ENCODE measurements around the gene MRO.
"Not testable (repeated sequence)": the region's sequence is repeated elsewhere in the genome, so short reads cannot be mapped to it uniquely, and the experiment has no call there.

Gene MRO

GRCh38 chr18:50839341-50839740 lies 19.5 kb upstream of the MRO start:
- no peak overlapping the region for H3K27ac ChIP-seq
- no peak for DNase-seq (ENCODE audit: low read depth, low spot score)

GRCh38 chr18:50836521-50836957 lies 16.7 kb upstream of the MRO start:
- DNase-seq (ENCODE audit: low read depth, low spot score): peak; percentile 89
- no peak overlapping the region for H3K27ac ChIP-seq

- H3K27ac ChIP-seq; DNase-seq (ENCODE audit: low read depth, low spot score): not testable (repeated sequence)
Observed at GRCh38 chr18:50833496-50833895, 13.7 kb upstream of the MRO start.

DNA sequence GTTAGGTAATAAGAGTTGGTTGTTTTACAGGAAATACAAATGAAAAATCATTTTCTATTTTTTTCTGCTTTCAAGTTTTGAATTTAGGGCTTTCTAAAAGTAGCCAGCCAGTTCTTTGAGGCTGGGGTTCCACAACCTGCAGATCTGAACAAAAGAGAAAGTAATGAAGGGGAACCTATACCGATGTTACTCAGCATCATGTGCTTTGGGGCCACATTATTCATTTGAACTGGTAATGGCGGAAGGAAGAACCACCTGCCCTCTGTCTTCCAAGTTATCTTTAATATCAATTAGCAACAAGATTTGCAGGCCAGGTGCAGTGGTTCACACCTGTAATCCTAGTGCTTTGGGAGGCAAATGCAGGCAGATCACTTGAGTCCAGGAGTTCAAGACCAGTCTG lies 12.9 kb upstream of the MRO start:
- DNase-seq (ENCODE audit: low read depth, low spot score): no peak
- no peak overlapping the region for H3K27ac ChIP-seq

DNA sequence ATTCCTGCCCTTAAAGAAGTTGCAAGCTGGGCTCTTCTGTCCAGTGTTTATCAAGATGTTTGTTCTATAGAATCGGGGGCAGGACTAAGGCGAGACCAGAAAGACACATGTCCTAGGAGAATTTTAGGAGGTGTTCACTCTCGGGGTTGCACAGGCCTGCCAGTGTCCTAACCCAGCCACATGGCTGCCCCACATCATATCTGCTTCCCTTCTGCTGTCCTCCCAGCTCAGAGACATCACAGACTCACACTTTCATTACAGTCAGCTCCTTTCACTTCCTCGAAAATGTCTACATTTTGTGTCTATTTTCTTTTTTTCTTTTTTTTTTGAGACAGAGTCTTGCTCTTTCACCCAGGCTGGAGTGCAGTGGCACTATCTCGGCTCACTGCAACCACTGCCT lies 10.7 kb upstream of the MRO start:
- no peak for DNase-seq (ENCODE audit: low read depth, low spot score)
- H3K27ac ChIP-seq: no peak overlapping the region

DNA sequence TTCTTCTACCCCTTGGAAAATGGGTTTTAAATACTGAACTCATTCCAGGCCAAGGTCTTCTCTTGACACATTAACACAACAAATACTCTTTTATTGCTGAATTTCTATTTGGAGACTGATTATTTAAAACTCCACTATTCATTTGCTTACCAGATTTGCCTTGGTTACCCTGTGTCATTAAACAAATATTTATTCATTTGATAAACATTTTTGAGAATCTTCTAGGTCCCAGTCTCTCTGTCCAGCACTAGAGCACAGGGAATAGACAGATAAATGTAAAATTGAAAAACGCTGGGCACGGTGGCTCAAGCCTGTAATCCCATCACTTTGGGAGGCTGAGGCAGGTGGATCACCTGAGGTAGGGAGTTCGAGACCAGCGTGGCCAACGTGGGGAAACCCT lies 9.8 kb upstream of the MRO start:
- no peak overlapping the region for H3K27ac ChIP-seq
- no peak for DNase-seq (ENCODE audit: low read depth, low spot score)

DNA sequence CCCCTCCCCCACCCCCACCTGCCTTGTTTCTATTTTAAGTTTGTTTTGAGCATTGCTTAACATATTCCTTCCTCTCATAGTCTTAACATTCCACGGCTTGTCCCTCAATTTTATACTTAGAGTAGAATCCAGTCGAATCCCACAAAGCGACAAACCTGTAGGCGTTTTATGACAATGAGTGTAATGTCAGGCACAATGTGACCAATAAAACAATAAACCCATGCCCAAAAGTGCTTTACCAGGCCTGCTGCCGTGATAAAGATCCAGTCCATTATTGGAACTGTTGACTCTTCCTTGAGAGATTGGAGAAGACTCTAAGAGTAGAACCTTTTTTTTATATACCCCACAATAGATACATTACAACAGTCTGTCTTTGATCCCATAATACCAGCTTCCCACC lies 6.2 kb upstream of the MRO start:
- no peak for DNase-seq (ENCODE audit: low read depth, low spot score)
- H3K27ac ChIP-seq: no peak overlapping the region

- H3K27ac ChIP-seq: no peak overlapping the region
- DNase-seq (ENCODE audit: low read depth, low spot score): no peak
Observed at GRCh38 chr18:50825621-50826020, 5.8 kb upstream of the MRO start.

GRCh38 chr18:50822756-50823155 lies 2.9 kb upstream of the MRO start:
- H3K27ac ChIP-seq: no peak overlapping the region

DNA sequence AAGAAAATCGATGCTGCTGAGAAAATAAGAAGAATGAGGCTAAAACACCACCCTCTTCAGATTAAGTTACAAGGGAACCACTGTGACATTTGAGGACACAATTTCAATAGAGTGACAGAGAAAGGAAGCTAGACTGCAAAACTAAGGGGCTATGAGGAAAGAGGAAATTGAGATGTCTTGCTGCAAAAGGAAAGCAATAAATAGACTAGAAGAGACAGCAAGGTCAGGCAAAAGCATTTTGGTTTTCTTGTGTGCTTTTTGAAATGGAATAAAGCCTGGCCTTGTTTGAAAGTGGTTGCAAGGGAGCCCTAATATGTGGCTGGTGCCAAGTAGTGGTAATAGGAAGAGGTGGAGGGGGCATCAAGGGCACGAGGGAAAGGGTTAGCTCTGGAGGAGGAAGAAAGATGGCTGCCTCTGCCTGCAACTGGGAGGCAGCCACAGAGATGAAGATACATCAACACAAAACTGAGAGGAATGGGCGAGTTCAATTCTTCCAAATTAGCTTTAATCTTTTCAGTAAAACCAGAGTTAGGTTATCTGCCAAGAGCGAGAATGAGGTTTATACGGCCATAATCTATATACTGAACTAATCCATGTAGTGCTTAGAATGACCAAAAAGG lies 1.2 kb upstream of the MRO start:
- H3K27ac ChIP-seq: no peak overlapping the region
- no peak for DNase-seq (ENCODE audit: low read depth, low spot score)

More at GRCh38 chr18:50822756-50823155, 2.9 kb upstream of the MRO start:
- DNase-seq (ENCODE audit: low read depth, low spot score): no peak

GRCh38 chr18:50819027-50819727 lies 639 bp downstream of the MRO start:
- no peak overlapping the region for H3K27ac ChIP-seq

GRCh38 chr18:50816419-50817166 lies 3.2 kb downstream of the MRO start:
- no peak overlapping the region for H3K27ac ChIP-seq
- DNase-seq (ENCODE audit: low read depth, low spot score): no peak

More at GRCh38 chr18:50819027-50819727, 639 bp downstream of the MRO start:
- DNase-seq (ENCODE audit: low read depth, low spot score): no peak

GRCh38 chr18:50814395-50814794 lies 5.4 kb downstream of the MRO start:
- H3K27ac ChIP-seq: no peak overlapping the region
- no peak for DNase-seq (ENCODE audit: low read depth, low spot score)

DNA sequence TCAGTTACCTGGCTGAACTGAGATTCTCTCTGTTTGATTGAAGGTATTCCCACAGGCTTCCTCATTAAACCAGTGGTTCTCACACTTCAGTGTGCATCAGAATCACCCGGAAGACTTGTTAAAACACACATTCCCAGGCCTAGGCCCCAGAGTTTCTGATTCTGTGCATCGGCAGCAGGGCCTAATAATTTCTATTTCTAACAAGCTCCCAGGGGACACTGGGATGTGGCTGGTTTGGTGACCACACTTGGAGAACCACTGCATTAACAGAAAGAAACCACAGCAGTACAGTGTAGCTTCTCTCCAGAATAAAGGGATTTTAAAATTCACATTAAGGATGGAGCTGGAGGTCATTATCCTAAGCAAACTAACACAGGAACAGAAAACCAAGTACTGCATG lies 6.5 kb downstream of the MRO start:
- DNase-seq (ENCODE audit: low read depth, low spot score): no peak
- H3K27ac ChIP-seq: no peak overlapping the region

GRCh38 chr18:50812834-50813233 lies 7.0 kb downstream of the MRO start:
- H3K27ac ChIP-seq: no peak overlapping the region
- DNase-seq (ENCODE audit: low read depth, low spot score): no peak

DNA sequence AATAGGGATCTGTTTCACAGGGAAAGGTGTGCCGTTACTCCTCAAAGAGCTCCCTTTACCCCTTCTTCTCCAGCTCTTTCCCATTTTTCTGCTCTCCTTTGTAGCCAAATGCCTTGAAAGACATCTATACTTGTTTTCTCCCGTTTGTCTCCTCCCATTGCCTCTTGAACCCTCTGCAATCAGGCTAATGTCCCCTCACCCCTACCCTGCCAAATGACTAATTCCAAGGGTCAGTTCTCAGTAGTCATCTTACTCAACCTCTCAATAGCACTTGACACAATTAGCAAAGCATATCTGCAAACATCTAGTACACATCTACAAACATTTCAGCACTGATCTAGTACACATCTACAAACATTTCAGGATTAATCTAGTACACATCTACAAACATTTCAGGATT lies 12.6 kb downstream of the MRO start:
- DNase-seq (ENCODE audit: low read depth, low spot score): no peak
- H3K27ac ChIP-seq: no peak overlapping the region

DNA sequence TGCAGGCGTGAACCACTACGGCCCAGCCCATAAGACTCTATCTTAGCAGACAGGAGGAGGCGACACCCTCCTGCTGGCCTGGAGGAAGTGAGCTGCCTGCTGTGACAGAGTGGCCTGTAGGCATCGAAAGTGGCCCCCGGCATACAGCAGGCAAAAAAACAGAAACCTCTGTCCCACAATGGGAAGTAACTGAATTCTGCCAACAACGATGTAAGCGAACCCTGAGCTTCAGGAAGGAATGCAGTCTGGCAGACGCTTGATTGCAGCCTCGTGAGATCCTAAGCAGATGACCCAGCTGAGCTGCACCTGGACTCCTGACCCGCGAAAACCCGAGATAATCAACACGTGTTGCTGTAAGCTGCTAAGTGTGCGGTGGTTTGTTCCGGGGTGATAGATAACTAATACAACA lies 13.6 kb downstream of the MRO start:
- no peak for DNase-seq (ENCODE audit: low read depth, low spot score)
- no peak overlapping the region for H3K27ac ChIP-seq

DNA sequence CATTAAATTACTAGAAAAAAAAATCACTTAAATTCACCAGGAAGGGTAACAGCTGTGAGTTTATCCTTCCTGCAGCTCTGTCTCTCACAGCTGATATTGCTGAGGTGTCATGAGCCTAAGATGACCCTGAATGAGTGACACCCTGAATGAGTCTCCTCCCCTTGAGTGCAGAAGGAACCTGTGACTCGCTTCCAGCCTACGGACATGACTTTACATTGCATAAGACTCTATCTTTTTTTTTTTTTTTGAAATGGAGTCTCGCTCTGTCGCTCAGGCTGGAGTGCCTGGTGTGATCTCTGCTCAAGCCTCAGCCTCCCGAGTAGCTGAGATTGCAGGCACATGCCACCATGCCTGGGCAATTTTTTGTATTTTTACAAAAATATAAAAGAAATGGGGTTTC lies 14.1 kb downstream of the MRO start:
- no peak overlapping the region for H3K27ac ChIP-seq
- peak; percentile 52 for DNase-seq (ENCODE audit: low read depth, low spot score)

DNA sequence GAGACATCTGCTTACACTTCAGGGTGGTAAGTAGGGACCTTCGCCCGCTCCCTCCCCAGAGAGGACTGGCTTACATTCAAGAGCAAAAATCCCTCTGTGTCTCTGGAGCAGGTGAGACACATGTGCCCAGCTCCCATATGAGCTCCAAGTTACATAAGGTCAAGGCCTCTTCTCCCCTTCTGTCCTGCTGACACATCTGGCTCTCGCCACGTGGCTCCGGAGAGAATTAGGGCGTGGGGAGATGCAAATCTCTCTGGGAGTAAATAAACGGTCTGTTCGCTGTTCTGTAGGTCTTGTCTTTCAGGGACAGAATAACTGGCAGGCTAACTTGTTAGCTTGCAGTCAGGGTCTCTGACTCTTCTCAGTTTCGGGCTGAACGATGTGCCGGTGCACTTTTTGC lies 16.2 kb downstream of the MRO start:
- no peak for DNase-seq (ENCODE audit: low read depth, low spot score)

DNA sequence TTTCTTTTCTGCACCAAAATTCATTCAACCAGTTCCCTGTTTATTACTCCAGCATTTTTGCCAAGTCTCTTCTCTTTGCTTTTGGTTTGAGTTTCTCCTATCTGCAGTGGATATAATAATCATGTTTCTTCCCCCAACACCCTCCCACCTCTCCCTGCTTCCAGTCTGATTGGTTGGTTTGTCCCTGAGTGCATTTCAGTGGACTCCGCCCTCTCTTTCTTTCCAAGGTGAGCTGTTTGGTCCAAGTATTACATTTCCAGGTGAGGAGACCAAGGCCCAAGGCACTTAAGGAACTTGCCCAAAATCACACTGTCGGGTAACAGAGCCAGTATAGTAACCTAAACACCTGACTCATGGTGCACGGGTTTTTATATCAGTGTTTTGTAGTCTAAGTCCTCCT lies 17.7 kb downstream of the MRO start:
- DNase-seq (ENCODE audit: low read depth, low spot score): no peak
- no peak overlapping the region for H3K27ac ChIP-seq

More for the DNA sequence above, 16.2 kb downstream of the MRO start:
- H3K27ac ChIP-seq: no peak overlapping the region

GRCh38 chr18:50797142-50797541 lies 22.7 kb downstream of the MRO start:
- DNase-seq (ENCODE audit: low read depth, low spot score): no peak
- H3K27ac ChIP-seq: no peak overlapping the region
